Stimulated activated CD8-positive, alpha-beta memory T cell treated with anti-CD3 and anti-CD28 coated beads, Interleukin-12 subunit alpha, Interleukin-12 subunit beta, amount 100 ng/mL, for 24 hours (primary cell): Measurements from ENCODE around the gene ARID1B.

Source experiments
- DNase-seq: peaks from one replicate; pipeline ENCODE4 v3.0.0-alpha.2; 2020; ENCODE audit errors: extremely low read depth

ARID1B gene

DNA sequence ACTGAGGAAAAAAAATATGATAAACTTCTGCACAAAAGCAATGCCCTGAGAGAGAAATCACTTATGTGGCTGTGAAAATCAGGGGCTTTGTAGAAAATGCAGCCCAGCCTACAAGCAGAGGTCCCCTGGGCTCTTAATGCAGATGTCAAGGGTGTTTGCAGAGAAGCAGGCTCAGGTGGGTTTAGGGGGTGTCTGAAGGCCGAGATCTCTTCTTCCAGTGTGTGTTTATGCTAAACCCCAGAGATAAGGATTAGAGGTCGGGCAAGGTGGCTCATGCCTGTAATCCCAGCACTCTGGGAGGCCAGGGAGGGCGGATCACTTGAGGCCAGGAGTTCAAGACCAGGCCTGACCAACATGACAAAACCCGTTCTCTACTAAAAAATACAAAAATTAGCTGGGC is 467.6 kb downstream of the ARID1B start:
- DNase-seq: no peak

DNA sequence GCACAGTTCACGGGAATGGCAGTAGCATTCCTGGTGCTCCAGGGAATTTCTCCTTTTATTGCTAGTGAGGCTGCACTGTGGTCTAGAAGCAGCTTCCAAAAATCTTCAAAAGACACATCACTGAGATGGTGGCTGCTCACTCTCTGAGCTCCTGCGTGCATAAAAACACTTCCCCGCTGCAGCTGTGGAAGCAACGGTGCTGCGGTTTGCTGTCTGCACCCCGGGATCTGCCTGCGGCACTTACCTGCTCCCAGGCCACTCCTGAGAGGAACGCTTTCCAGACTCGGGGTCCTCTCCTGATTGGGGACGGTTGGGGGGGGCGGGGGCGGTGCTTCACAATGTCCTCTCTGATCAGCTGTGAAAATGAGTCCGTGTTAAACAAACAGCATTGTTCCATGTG is 468.3 kb downstream of the ARID1B start:
- DNase-seq: no peak

- no peak for DNase-seq
Measured at GRCh38 chr6:157246048-157246630, 469.0 kb downstream of the ARID1B start.

DNA sequence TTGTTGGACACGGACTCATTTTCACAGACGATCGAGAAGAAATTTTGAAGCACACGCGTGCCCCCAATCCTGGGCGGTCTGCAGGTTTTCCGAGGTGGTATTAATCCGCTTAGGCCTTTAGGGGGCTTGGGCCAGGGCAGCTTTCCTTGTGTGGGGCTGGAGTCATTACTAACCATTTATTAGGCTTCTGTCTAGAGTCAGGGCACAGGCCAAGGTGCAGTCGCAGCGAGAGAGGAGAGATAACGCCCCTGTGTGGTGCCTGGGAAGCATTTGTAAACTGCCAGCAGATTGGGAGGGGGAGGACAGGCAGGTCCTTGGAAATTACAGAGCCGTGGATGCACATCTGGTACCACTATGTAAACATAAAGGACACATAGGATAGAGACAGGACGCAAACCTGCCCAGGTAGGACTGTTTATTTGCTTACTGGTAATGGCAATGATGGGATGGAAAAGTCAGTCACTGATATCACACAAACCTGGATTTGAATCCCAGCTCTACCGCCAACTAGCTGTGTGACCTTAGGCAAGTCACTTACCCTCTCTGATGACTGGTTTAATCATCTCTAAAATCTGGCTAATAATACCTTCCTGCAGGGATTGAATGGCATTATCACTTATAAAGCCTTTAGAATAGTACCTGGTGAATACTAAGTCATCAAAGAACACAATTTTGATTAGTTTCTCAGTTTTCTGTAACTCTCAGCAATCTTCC is 469.8 kb downstream of the ARID1B start:
- DNase-seq: no peak

DNA sequence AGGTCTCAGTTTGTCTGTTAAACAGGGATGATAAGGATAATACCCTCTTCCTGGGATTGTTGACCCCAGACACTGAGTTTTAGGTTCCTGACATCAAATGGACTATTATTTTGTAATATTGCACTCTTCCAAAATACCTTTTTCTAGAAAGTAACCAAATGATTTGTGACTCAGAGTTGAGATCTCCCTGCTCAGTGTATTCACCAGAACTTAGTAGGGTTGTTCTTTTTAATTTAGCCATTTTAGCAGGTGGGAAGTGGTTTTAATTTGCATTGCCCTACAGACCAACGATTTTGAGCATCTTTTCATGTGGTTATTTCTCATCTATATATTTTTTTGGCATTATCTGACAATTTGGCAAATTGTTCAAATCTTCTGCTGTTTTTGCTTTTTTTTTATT is 471.1 kb downstream of the ARID1B start:
- DNase-seq: no peak

DNA sequence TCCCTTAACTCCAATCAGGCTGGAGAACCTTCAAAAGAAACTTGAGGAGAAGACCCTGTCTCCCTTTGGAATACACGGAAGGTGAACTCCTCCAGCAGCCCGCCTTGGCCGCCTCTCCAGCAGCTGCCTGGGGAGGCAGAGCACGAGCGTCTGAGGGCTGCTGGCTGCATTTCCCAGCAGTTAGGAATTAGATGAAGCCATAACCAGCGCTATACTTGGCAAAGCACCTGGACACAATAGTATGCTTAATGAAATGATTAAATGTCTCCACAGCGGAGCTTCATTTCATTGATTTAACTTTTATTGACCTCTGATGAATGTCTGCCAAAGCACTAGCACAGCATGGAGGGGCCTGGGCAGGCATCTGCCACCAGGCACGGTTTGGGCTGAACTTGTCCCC is 472.6 kb downstream of the ARID1B start:
- DNase-seq: no peak

- DNase-seq: no peak
Measured at GRCh38 chr6:157251586-157252247, 474.5 kb downstream of the ARID1B start.

GRCh38 chr6:157253017-157253416 is 475.8 kb downstream of the ARID1B start:
- DNase-seq: no peak

- no peak for DNase-seq
Measured at GRCh38 chr6:157253699-157254098, 476.5 kb downstream of the ARID1B start.

- DNase-seq: no peak
Measured at GRCh38 chr6:157254538-157254937, 477.4 kb downstream of the ARID1B start.

- DNase-seq: no peak
Measured at GRCh38 chr6:157255079-157255478, 477.9 kb downstream of the ARID1B start.

GRCh38 chr6:157258878-157259277 is 481.7 kb downstream of the ARID1B start:
- no peak for DNase-seq

DNA sequence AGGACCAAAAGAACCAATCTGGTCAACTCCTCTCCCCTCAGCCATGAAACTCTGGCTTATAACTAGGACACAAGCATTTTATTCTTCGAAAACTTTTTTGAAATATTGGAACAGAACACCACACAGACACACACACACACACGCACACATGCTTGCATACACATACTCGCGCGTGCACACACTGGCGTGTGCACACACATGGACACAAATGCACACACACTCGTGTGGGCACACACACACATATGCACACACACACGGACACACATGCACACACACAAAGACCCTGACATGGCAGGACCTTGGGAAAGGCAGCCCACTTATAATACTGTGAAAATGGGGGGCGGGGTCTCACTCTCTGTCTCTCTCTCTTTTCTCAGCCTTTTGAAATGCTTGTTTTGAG is 482.3 kb downstream of the ARID1B start:
- DNase-seq: no peak
